SU-DHL-6 (cell line): ENCODE measurements around the gene DAPK1.

Source experiments
- CTCF ChIP-seq: fragments of 200-600 bp; sonication (generic); IDR thresholded peaks from one replicate; pipeline ENCODE4 v1.5.1; 2017; ENCODE audit warnings: antibody characterized with exemption, mild to moderate bottlenecking, low read length, moderate library complexity; ENCODE audit not compliant: insufficient read depth, poor library complexity, severe bottlenecking
- EZH2phosphoT487 ChIP-seq: fragments of 200-600 bp; sonication (generic), shearing (Covaris generic); conservative IDR thresholded peaks from 2 replicates; pipeline ENCODE4 v1.6.1; 2018; ENCODE audit warnings: mild to moderate bottlenecking, antibody characterized with exemption, low read length, moderate library complexity, mixed read lengths

- TF ChIP-seq CTCF = no peak
- no peak for TF ChIP-seq EZH2phosphoT487
Observed at GRCh38 chr9:87540444-87541105, 42.9 kb downstream of the DAPK1 start.
